Fibroblast of skin of abdomen (primary cell): ENCODE results near the gene CMAS.
"Not testable (repeated sequence)": the region's sequence is repeated elsewhere in the genome, so short reads cannot be mapped to it uniquely, and the experiment has no call there.

ENCODE experiments used
- DNase-seq: peaks from one replicate; pipeline ENCODE4 v3.0.0-alpha.2; 2013

CMAS gene

GRCh38 chr12:22048351-22049041, 2.5 kb downstream of the CMAS start:
- no peak for DNase-seq

DNA sequence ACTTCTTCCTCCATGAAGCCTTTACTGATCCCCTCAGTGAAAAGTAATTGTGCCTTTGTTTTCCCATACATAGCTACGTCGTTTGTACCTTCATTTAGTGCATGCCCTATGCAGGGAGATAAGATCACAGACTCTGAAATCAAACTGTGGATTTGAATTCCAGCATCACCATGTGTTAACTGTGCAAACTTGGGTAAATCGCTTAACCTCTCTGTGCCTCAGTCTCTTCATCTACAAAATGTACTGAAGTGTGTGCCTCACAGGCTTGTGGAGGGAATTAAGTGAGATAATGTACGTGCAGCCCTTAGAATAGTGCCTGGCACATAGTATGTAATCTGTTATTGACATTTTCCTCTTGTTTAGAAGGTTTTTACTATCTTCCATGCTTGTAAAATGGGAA, 4.1 kb downstream of the CMAS start:
- DNase-seq, result no peak

GRCh38 chr12:22051114-22051698, 5.2 kb downstream of the CMAS start:
- DNase-seq, result no peak

- DNase-seq, result not testable (repeated sequence)
Observed at GRCh38 chr12:22052994-22053393, 7.0 kb downstream of the CMAS start.

- no peak for DNase-seq
Observed at GRCh38 chr12:22054155-22054554, 8.1 kb downstream of the CMAS start.

- no peak for DNase-seq
Observed at GRCh38 chr12:22056607-22057006, 10.6 kb downstream of the CMAS start.

GRCh38 chr12:22059976-22060647, 14.1 kb downstream of the CMAS start:
- DNase-seq, result no peak

- DNase-seq, result no peak
Observed at GRCh38 chr12:22064968-22065367, 18.9 kb downstream of the CMAS start.

GRCh38 chr12:22066310-22066709, 20.3 kb downstream of the CMAS start:
- DNase-seq, result no peak

DNA sequence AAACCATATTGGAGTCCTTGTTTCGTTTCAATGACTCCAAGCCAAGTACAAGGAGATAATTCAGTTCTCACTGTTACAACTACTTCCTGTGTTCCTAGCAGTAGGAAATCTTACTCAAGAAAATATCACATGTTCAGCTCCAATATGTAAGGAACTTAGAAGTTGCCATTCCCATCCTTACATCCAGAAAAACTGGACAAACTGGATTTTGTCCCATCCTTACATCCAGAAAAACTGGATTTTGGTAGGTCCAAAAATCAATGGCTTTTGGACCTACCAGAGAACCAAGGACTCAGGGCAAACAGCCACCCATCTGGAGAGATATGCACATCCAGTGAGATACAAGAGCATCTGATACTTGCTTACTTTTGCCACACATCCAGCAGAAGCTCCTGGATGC, 23.8 kb downstream of the CMAS start:
- DNase-seq, result no peak

- DNase-seq, result no peak
Observed at GRCh38 chr12:22082190-22082701, 36.2 kb downstream of the CMAS start.

DNA sequence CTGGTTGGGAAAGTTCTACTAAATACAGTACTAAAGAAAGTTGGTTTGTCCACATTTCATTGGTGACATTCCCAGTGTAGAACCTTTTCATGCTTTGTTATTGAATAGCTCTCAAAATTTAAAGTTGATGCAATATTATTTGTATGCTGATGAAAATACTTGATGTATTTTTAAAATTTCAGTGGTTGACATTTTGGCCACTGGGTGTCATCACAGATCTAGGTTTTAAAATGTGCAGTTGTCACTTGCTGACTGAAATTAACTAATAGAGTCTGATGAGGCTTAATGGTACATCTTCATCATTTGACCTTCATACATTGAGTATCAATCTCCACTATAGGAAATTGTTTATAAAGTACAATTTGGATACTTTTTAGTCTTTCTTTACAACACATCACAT, 37.1 kb downstream of the CMAS start:
- peak; percentile 25 for DNase-seq

DNA sequence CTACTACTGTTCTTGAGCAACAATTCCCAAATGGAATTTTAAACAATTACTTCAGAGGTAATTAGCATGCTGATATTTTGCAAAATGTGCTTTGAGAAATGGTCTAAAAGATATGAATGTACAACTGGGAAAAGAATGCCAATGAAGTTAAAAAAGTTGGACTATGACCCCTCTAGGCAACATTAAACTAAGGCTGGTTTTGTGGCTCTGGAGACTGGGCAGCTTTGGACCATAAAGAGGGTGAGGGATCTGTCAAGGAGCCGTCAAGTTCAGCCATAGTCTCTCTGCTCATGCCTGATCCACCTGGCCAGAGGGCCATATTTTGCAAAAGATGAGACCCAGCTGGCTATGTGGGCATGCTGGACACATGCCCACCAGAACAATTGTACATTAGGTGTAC, 38.8 kb downstream of the CMAS start:
- no peak for DNase-seq

- no peak for DNase-seq
Observed at GRCh38 chr12:22088886-22089285, 42.9 kb downstream of the CMAS start.

- peak; percentile 9 for DNase-seq
Observed at GRCh38 chr12:22089486-22089885, 43.5 kb downstream of the CMAS start.

DNA sequence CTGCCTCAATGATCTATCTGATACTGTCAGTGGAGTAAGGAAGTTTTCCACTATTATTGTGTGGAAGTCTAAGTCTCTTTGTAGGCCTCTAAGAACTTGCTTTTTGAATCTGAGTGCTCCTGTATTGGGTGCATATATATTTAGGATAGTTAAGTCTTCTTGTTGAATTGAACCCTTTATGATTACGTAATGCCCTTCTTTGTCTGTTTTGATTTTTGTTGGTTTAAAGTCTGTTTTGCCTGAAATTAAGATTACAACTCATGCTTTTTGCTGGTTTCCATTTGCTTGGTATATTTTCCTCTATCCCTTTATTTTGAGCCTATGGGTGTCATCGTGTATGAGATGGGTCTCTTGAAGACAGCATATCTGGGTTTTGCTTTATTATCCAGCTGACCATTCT, 53.0 kb downstream of the CMAS start:
- not testable (repeated sequence) for DNase-seq

- DNase-seq, result peak; percentile 55
Observed at GRCh38 chr12:22100958-22101748, 55.1 kb downstream of the CMAS start.

DNA sequence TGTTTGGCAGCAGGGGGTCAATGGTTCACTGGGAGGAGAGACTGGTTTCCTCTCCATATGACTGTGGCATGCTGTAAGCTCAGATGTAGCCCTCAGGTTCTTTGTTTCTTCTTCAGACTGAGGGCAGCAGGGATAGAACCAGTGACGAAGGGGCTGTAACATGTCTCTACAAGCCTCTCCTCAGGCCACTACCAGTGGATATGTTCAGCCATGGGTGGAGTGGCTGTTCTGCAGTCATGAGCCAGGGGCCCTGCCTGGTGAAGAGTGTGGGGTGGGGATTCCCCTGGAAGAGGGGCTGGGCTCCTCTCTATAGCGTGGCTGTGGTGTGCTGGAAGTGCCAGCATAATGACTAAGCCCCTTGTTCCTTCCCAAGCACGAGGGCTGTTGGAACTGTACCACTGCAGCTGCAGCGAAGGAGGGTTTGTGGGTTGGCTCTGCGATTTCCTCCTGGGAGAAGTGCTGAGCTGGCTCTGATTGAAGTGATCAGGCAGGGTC, 55.8 kb downstream of the CMAS start:
- DNase-seq, result peak; percentile 83

- no peak for DNase-seq
Observed at GRCh38 chr12:22103418-22103817, 57.4 kb downstream of the CMAS start.

GRCh38 chr12:22105542-22105941, 59.5 kb downstream of the CMAS start:
- DNase-seq, result no peak

- DNase-seq, result no peak
Observed at GRCh38 chr12:22110176-22110575, 64.2 kb downstream of the CMAS start.
